HG03460 (cell line): ENCODE data around the gene ENPP1.
"Not testable (repeated sequence)": the region's sequence is repeated elsewhere in the genome, so short reads cannot be mapped to it uniquely, and the experiment has no call there.

Experiments used
- ATAC-seq: cut with Tn5 transposase; IDR thresholded peaks from one replicate; pipeline ENCODE4 v1.9.1; 2021; ENCODE audit not compliant: unreplicated experiment

The ENPP1 gene

DNA sequence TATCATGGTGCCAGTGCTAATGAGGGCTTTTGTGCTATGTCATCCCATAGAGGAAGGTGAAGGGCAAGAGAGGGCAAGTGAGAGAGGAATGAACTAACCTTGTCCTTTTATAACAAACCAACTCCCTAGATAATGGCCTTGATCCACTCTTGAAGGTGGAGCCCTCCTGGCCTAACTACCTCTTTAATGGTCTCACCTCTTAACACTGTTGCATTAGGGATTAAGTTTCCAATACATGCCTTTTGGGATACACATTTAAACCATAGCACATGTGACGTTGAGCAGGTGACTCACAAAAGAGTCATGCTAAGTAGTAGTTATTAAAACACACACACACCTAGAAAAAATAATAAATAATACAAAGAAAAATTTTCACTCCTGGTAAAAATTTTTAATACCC is 106.4 kb downstream of the ENPP1 start:
- ATAC-seq = no peak

DNA sequence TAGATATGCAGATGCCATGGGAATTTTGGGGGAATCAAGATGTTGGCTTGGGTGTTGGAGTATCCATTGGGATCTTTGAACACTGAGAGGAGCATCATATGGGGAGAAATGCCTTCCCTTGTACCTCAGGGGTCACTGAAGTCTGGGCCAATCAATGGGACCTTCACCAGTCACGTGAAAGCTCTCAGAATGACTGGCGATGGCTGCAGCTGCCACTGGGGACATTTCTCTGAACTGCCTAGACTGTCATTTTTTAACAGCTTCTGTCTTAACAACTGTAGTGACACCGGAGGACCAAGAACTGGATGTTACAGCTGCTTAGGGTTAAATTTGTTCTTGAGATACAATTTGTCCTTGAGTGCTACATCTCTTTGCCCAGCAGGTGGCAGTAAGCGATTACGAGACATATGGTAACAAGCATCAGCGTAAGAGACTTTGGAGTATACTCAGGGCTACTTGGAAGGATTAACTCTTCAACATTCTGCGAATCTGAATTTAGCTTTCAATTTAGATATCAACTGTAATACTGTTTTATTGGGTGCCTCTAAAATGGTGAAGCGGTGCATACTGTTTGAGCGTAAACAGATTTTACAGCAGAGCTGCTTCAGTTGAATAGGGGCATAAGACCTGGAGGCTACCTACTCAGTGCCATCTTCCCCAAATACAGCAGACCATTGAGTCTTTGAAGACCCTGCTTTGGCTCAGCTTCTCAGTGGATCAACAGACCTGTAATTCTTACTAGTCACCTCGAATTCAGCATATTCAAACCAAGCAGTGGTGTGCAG is 107.3 kb downstream of the ENPP1 start:
- peak; percentile 73 for ATAC-seq

GRCh38 chr6:131916091-131916796 is 108.4 kb downstream of the ENPP1 start:
- not testable (repeated sequence) for ATAC-seq

DNA sequence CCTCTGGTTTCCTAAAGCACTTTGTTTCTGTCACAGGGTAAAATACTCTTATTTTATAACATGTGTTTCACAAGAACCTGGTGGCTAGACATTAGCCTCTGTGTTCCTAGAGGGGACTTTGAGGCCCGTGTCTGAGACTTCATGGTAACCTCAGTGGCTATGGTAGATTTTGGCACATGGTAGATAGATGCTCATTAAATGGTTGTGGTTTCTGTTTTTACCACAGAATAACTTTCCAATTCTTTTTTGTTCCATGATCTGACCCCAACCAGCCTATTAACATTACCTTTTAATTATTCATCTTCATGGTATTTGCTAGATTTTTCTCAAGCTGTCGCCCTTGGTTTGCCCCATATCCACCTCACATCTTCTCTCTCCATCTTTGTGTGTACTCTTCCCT is 109.0 kb downstream of the ENPP1 start:
- no peak for ATAC-seq

DNA sequence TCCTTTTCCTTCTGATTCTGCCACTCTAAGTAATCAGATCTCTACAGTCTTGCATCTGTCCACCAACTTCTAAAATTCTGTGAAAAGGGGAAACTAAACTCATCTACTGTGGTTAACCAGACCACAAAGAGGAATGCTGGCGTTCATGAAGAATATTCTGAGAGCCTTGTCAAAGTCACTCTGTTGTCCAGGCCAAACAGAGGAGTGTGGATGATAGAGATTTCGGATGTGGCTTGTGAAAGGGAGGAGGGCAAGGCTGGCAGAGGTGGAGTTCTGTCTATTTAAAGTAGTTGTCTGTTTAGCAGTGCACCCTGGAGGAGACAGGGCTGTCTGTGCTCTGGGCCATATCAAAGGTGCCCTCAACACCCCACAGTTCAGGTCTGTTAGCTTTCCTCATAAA is 109.5 kb downstream of the ENPP1 start:
- ATAC-seq = no peak

- no peak for ATAC-seq
Observed at GRCh38 chr6:131917763-131918649, 110.2 kb downstream of the ENPP1 start.

DNA sequence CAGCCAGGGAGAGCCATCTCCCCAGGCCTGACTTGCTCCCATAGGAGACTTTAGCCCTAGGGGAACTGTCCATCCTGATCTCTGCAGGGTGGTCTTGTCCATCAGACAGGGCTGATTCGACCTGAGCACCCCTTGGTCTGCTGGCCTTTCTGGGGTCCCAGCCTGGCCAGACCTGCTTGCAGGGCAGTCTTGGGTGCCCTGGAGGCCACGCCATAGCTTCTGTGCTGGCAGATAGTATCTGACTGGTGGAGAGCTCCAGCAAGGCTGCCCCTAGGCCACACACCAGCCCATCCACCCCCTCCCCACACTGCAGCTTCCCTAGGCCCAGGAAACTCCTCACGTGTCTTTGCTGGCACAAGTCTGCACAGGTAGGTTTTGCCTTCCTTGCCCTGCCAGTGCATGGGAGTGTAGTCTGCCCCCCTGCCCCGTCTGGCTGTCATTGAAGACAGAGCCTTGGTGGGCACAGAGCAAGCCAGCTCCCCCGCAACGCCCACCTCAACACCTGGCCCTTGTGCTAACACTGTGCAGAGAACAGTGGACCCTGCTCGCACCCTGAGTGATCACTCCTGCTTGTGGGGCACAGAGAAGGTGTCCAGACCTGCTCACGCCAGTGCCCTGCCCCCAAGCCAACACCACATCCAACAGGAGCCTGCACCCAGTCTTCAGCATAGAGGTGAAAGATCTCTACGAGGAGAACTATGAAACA is 111.0 kb downstream of the ENPP1 start:
- ATAC-seq = no peak

- no peak for ATAC-seq
Observed at GRCh38 chr6:131920656-131921055, 112.8 kb downstream of the ENPP1 start.

GRCh38 chr6:131923356-131923755 is 115.5 kb downstream of the ENPP1 start:
- no peak for ATAC-seq

- ATAC-seq = no peak
Observed at GRCh38 chr6:131924881-131925474, 117.2 kb downstream of the ENPP1 start.

DNA sequence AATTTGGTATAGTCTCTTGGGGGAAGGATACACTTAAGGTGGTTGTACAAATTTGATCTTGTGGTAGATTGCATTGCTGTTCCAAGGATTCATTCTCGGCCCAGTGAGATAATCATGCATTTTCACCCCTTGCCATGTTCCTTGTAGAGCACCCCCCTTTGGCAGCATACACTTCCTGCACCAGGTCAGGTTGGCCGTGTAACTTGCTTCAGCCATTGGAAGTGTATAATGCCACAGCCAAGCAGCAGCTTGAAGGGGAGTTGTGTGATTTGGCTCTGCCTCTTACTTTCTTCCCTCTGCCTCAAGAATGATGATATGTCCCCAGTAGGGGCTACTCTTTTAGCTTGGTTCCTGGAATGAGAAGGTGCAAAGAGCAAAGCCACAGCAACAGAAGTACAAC is 121.4 kb downstream of the ENPP1 start:
- ATAC-seq = no peak

- no peak for ATAC-seq
Observed at GRCh38 chr6:131929976-131930375, 122.2 kb downstream of the ENPP1 start.

DNA sequence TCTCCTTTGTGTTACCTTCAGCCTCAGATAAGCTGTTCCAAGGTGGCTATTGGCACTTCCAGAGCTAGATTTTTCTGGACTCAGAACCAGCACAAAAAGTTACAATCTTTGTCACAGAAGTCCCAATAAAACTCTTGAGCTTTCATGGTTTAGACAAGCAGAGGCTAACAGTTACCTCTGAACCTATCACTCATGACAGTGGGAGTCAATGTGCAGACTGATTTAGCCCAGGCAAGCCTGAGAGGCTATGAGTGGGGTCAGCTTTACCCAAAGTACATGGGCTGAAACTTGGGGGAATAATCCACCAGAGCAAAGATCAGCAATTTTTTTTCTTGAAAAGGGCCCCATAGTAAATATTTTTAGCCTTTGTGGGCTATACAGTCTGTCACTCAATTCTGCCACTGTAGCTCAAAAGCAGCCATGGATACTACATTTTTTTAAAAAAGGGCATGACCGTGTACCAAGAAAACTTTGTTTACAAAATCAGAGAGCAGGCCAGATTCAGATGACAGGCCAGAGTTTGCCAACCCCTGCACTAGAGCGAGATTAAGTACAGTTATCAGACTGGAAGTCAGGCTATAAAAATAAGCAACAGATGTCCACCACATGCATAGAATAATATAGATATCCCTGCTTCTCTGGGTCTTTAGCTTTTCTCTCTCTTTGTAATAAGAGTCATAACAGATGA is 123.4 kb downstream of the ENPP1 start:
- no peak for ATAC-seq

DNA sequence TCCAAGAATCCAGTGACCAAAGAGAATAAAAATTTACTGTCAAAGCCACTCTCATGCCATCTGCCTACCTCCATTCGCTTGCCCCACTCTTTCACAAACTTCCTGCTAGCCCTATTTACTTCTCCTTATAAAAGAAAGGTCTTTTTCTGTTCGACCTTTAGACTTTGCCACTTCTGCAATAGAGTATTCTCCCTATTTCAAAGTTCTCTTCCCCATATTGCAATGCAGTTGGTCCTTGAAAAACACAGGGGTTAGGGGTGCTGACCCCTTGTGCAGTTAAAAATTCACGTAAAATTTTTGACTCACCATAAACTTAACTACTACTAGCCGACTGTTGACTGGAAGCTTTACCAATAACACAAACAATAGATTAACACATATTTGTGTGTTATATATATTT is 128.3 kb downstream of the ENPP1 start:
- no peak for ATAC-seq

DNA sequence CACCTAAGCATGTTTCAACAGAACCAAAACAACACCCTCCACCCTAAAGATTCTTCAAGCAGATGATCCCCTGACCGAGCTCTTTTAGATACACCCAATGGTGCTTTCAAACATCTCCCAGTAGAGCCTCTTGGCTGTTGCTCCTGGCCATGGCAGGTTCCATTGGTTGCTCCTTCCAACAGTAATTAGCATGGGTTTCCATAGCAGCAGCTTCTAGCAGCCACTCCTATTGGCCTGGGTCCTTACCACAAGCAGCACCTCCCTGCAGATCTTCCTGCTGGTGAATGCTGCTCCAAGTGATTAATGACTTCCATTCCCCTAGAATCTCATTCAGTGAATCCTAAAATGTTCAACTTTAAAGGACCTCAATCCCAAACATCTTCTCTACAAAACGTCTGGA is 129.4 kb downstream of the ENPP1 start:
- ATAC-seq = no peak

GRCh38 chr6:131937703-131938631 is 130.1 kb downstream of the ENPP1 start:
- ATAC-seq = no peak
